BLaER1 treated with 17β-estradiol and CSF1 and Interleukin-3, amounts not matched to agents 10 nM and 100 nM (cell line): ENCODE results near the gene CALML5.

Source experiments
- H3K27ac ChIP-seq, 11 experiments: shearing (Covaris generic); formaldehyde crosslinking; 2 replicates each; pipeline ENCODE4 v1.8.1; 2022
- H3K27me3 ChIP-seq, 11 experiments: shearing (Covaris generic); formaldehyde crosslinking; 2 replicates each; pipeline ENCODE4 v1.8.1; 2022
- H3K36me3 ChIP-seq, 11 experiments: shearing (Covaris generic); formaldehyde crosslinking; 2 replicates each; pipeline ENCODE4 v1.8.1; 2022
- H3K4me1 ChIP-seq, 10 experiments: shearing (Covaris generic); formaldehyde crosslinking; 2 replicates each; pipeline ENCODE4 v1.8.1; 2022
- H3K4me2 ChIP-seq, 11 experiments: shearing (Covaris generic); formaldehyde crosslinking; 2 replicates each; pipeline ENCODE4 v1.8.1; 2022
- H3K4me3 ChIP-seq, 10 experiments: shearing (Covaris generic); formaldehyde crosslinking; 2 replicates each; pipeline ENCODE4 v1.8.1; 2022
- H3K9ac ChIP-seq, 11 experiments: shearing (Covaris generic); formaldehyde crosslinking; 2 replicates each; pipeline ENCODE4 v1.8.1; 2022
- H3K9me3 ChIP-seq, 11 experiments: shearing (Covaris generic); formaldehyde crosslinking; replicated peaks in 1 of 11; 2 replicates each; pipeline ENCODE4 v1.8.1; 2022
- H4K20me1 ChIP-seq, 11 experiments: shearing (Covaris generic); formaldehyde crosslinking; 2 replicates each; pipeline ENCODE4 v1.8.1; 2022
- Cebpa-rat ChIP-seq, 11 experiments: shearing (Covaris generic); IDR thresholded peaks; 2 replicates each; pipeline ENCODE4 v1.8.1; 2022

Gene CALML5

GRCh38 chr10:5534880-5535856 is 35.8 kb upstream of the CALML5 start:
- Histone ChIP-seq H3K9me3 (peaks cover 0 to 5% (median 3%) of the 10 kb centered on the region in 11 experiments; a peak in 10 of 22 replicates), H4K20me1 (no peaks in the 10 kb centered on the region), H3K9ac (no peak overlapping the region), H3K4me3 (no peak overlapping the region), H3K27ac (no peak overlapping the region), H3K27me3 (no peaks in the 10 kb centered on the region), H3K4me1 (peaks cover 0 to 15% (median 9%) of the 10 kb centered on the region in 10 experiments; a peak in 10 of 20 replicates), H3K36me3 (no peaks in the 10 kb centered on the region), H3K4me2 (no peak overlapping the region)
- TF ChIP-seq Cebpa-rat (IDR thresholded peaks at IDR 0.05): no peak

GRCh38 chr10:5534051-5534821 is 34.9 kb upstream of the CALML5 start:
- Histone ChIP-seq H3K27ac (no peak overlapping the region), H3K27me3 (no peaks in the 10 kb centered on the region), H3K9me3 (no peaks in the 10 kb centered on the region), H3K4me2 (no peak overlapping the region), H3K36me3 (no peaks in the 10 kb centered on the region), H4K20me1 (no peaks in the 10 kb centered on the region), H3K9ac (no peak overlapping the region), H3K4me1 (peaks cover 0 to 8% (median 3%) of the 10 kb centered on the region in 10 experiments; a peak in 10 of 20 replicates), H3K4me3 (no peak overlapping the region)
- no peak for TF ChIP-seq Cebpa-rat (IDR thresholded peaks at IDR 0.05)

GRCh38 chr10:5533098-5533731 is 33.8 kb upstream of the CALML5 start:
- Histone ChIP-seq H3K9me3 (no peaks in the 10 kb centered on the region), H3K4me2 (no peak overlapping the region), H3K27ac (no peak overlapping the region), H3K4me3 (no peak overlapping the region), H4K20me1 (no peaks in the 10 kb centered on the region), H3K4me1 (no peaks in the 10 kb centered on the region), H3K36me3 (no peaks in the 10 kb centered on the region), H3K9ac (no peak overlapping the region), H3K27me3 (no peaks in the 10 kb centered on the region)
- TF ChIP-seq Cebpa-rat (IDR thresholded peaks at IDR 0.05): no peak

- TF ChIP-seq Cebpa-rat (IDR thresholded peaks at IDR 0.05): no peak
- Histone ChIP-seq H3K9ac (no peak overlapping the region), H4K20me1 (no peaks in the 10 kb centered on the region), H3K4me2 (no peak overlapping the region), H3K4me1 (no peaks in the 10 kb centered on the region), H3K27ac (no peak overlapping the region), H3K4me3 (no peak overlapping the region), H3K27me3 (no peaks in the 10 kb centered on the region), H3K36me3 (no peaks in the 10 kb centered on the region), H3K9me3 (no peaks in the 10 kb centered on the region)
Measured at GRCh38 chr10:5532618-5533097, 33.3 kb upstream of the CALML5 start.

DNA sequence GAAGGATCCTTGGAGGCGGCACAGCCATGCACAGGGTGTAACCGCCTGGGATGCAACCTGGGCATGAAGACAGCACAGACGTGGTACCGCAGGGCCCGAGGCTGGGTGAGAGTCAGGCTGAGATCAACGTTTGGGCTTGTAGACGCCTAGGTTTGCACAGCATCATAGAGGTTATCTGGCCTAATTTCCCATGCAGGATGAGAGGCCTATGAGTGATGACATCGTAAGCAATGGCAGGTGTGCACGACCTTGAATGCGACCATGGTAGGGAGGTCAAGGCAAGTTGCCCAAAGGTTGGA is 32.9 kb upstream of the CALML5 start:
- H3K27me3 ChIP-seq: no peaks in the 10 kb centered on the region
- H3K36me3 ChIP-seq: no peaks in the 10 kb centered on the region
- H3K4me1 ChIP-seq: no peaks in the 10 kb centered on the region
- H3K4me3 ChIP-seq: no peak overlapping the region
- H3K27ac ChIP-seq: no peak overlapping the region
- no peaks in the 10 kb centered on the region for H3K9me3 ChIP-seq
- no peak overlapping the region for H3K9ac ChIP-seq
- no peak overlapping the region for H3K4me2 ChIP-seq
- no peaks in the 10 kb centered on the region for H4K20me1 ChIP-seq
- no peak for TF ChIP-seq Cebpa-rat (IDR thresholded peaks at IDR 0.05)

DNA sequence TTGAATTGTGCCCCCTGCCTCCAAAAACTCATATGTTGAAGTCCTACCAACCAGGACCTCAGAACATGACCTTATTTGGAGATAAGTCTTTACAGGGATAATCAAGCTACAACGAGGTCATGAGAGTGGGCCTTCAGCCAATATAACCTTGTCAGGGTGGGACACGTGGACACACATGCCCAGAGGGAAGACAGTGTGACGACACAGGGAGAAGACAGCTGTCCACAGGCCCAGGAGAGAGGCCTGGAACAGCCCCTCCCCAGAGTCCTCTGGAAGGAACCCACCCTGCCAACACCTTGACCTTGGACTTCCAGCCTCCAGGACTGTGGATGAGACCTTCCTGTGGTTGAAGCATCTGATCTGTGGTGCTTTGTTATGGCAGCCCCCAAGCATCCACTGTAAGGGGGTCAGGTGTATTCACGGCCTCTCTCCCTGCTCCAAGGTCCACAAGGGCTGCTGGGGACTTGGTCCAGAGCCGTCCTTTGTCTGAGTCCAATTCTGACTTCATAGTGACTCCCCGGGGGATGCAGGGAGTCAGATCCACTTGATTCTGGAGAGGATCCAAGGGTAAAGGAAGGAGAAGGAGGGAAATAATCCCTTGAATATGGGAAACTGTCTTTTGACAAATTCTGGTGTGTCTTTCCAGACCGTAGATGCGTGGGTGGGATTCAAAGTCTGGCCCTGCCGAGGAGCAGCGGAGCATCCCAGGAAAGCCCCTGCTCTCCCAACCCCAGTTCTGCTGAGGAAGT is 32.4 kb upstream of the CALML5 start:
- no peaks in the 10 kb centered on the region for H3K9me3 ChIP-seq
- no peak overlapping the region for H3K4me3 ChIP-seq
- no peaks in the 10 kb centered on the region for H4K20me1 ChIP-seq
- H3K27ac ChIP-seq: no peak overlapping the region
- no peak overlapping the region for H3K9ac ChIP-seq
- H3K36me3 ChIP-seq: no peaks in the 10 kb centered on the region
- no peak overlapping the region for H3K4me2 ChIP-seq
- H3K27me3 ChIP-seq: no peaks in the 10 kb centered on the region
- no peaks in the 10 kb centered on the region for H3K4me1 ChIP-seq
- TF ChIP-seq Cebpa-rat (IDR thresholded peaks at IDR 0.05): no peak

GRCh38 chr10:5530846-5531557 is 31.6 kb upstream of the CALML5 start:
- no peaks in the 10 kb centered on the region for H3K9me3 ChIP-seq
- no peaks in the 10 kb centered on the region for H3K27me3 ChIP-seq
- H4K20me1 ChIP-seq: no peaks in the 10 kb centered on the region
- no peak overlapping the region for H3K27ac ChIP-seq
- no peak overlapping the region for H3K9ac ChIP-seq
- no peak overlapping the region for H3K4me2 ChIP-seq
- H3K4me1 ChIP-seq: peaks cover 0 to under 1% (median 0%) of the 10 kb centered on the region in 10 experiments; a peak in 1 of 20 replicates
- no peaks in the 10 kb centered on the region for H3K36me3 ChIP-seq
- no peak for TF ChIP-seq Cebpa-rat (IDR thresholded peaks at IDR 0.05)
- no peak overlapping the region for H3K4me3 ChIP-seq

DNA sequence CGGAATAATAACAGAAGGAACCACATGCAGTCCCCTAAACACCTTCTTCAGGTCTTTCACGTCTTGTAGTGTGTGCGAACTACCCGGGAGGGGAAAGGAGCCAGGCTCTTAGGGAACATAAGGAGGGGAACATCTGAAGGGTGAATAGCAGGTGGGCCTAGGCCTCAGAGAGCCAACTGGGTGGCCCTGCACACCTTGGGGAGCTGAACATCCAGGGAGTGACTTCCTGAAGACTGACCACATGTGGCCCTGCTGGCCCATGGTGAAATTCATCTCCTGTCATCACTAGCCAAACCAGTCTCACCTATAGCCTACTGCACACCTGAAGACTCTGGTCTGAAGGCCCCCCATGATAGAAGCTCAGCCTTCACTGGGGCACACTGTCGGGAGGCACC is 31.0 kb upstream of the CALML5 start:
- no peak overlapping the region for H3K9ac ChIP-seq
- no peaks in the 10 kb centered on the region for H3K36me3 ChIP-seq
- H3K9me3 ChIP-seq: no peaks in the 10 kb centered on the region
- H3K27me3 ChIP-seq: no peaks in the 10 kb centered on the region
- H3K27ac ChIP-seq: no peak overlapping the region
- no peak for TF ChIP-seq Cebpa-rat (IDR thresholded peaks at IDR 0.05)
- no peaks in the 10 kb centered on the region for H4K20me1 ChIP-seq
- no peak overlapping the region for H3K4me2 ChIP-seq
- H3K4me1 ChIP-seq: peaks cover 0 to 6% (median 5%) of the 10 kb centered on the region in 10 experiments; a peak in 10 of 20 replicates
- H3K4me3 ChIP-seq: no peak overlapping the region
